IMR-90 (cell line): Measurements from ENCODE around the gene SLC2A1. TPM values are rescaled to one million over a fixed set of nuclear protein-coding genes. Genes with fewer than 3 reads are reported as not detected.

ENCODE experiments used
- ATAC-seq: fragments of 200-7000 bp; cut with Tn5 transposase; 2 replicates; pipeline ENCODE4 v1.9.1; 2020; ENCODE audit warnings: low read depth, mild to moderate bottlenecking, moderate library complexity
- BruUV-seq: library from RNA; stranded (reverse); fragments of 400-500 nt; replicated peaks from 2 replicates; lab custom pipeline; 2021; lab: Mats Ljungman, UMichigan
- CTCF ChIA-PET: fragments of 300-600 bp; formaldehyde crosslinking; extraction: SDS; loops from one replicate; lab custom pipeline; 2021; ENCODE audit warnings: antibody characterized with exemption; lab: Yijun Ruan, JAX
- POLR2A ChIA-PET: fragments of 300-600 bp; sonication (Branson Sonifier 250); formaldehyde crosslinking; loops from one replicate; lab custom pipeline; 2022; ENCODE audit warnings: antibody characterized with exemption; ENCODE audit not compliant: unreplicated experiment; lab: Charles Lee
- DNase-seq: peaks from one replicate; pipeline ENCODE4 v3.0.0; 2013
- H2AFZ ChIP-seq: replicated peaks from 2 replicates; pipeline ENCODE3; 2013; ENCODE audit warnings: low read length, mild to moderate bottlenecking; ENCODE audit not compliant: poor library complexity
- H2AK5ac ChIP-seq: 2 replicates; pipeline ENCODE4 v1.6.1; 2013; ENCODE audit warnings: low read depth, low read length, inconsistent platforms
- H2AK9ac ChIP-seq: replicated peaks from 2 replicates; pipeline ENCODE3; 2013; ENCODE audit warnings: mild to moderate bottlenecking, low read depth, low read length, moderate library complexity; ENCODE audit not compliant: poor library complexity
- H2BK120ac ChIP-seq: 2 replicates; pipeline ENCODE4 v1.6.1; 2013; ENCODE audit warnings: low read depth, low read length, inconsistent platforms
- H2BK15ac ChIP-seq: 3 replicates; pipeline ENCODE4 v1.6.1; 2013; ENCODE audit warnings: low read depth, low read length, inconsistent platforms
- H2BK20ac ChIP-seq: 2 replicates; pipeline ENCODE4 v1.6.1; 2013; ENCODE audit warnings: low read depth, mild to moderate bottlenecking, inconsistent platforms, low read length, moderate library complexity
- H2BK5ac ChIP-seq: 2 replicates; pipeline ENCODE4 v1.6.1; 2013; ENCODE audit warnings: mild to moderate bottlenecking, low read depth, low read length, inconsistent platforms; ENCODE audit not compliant: poor library complexity, severe bottlenecking
- H3K14ac ChIP-seq: replicated peaks from 2 replicates; pipeline ENCODE4 v1.6.1; 2013; ENCODE audit warnings: low read depth, low read length, inconsistent platforms
- H3K18ac ChIP-seq: 2 replicates; pipeline ENCODE4 v1.6.1; 2013; ENCODE audit warnings: low read depth, low read length, control low read depth
- H3K23ac ChIP-seq: 2 replicates; pipeline ENCODE4 v1.6.1; 2013; ENCODE audit warnings: low read depth, low read length, inconsistent platforms
- H3K27ac ChIP-seq: 2 replicates; pipeline ENCODE4 v1.5.1; 2013; ENCODE audit warnings: mild to moderate bottlenecking, control low read depth, low read length; ENCODE audit not compliant: insufficient read depth
- H3K27me3 ChIP-seq: 2 replicates; pipeline ENCODE4 v1.6.1; 2013; ENCODE audit warnings: low read length; ENCODE audit not compliant: control insufficient read depth, insufficient read depth
- H3K36me3 ChIP-seq: 2 replicates; pipeline ENCODE4 v1.6.1; 2013; ENCODE audit warnings: low read length, mixed read lengths; ENCODE audit not compliant: control insufficient read depth, insufficient read depth
- H3K4ac ChIP-seq: 2 replicates; pipeline ENCODE4 v1.6.1; 2013; ENCODE audit warnings: low read depth, low read length, inconsistent platforms
- H3K4me1 ChIP-seq: 2 replicates; pipeline ENCODE4 v1.6.1; 2013; ENCODE audit warnings: low read length, mixed read lengths; ENCODE audit not compliant: control insufficient read depth, insufficient read depth
- H3K4me2 ChIP-seq: 2 replicates; pipeline ENCODE4 v1.6.1; 2013; ENCODE audit warnings: low read depth, mild to moderate bottlenecking, control low read depth, low read length, moderate library complexity
- H3K4me3 ChIP-seq: 2 replicates; pipeline ENCODE4 v1.5.1; 2013; ENCODE audit warnings: low read depth, mild to moderate bottlenecking, control low read depth, low read length, moderate library complexity; ENCODE audit not compliant: insufficient read depth
- H3K56ac ChIP-seq: 2 replicates; pipeline ENCODE4 v1.6.1; 2013; ENCODE audit warnings: low read length, inconsistent platforms; ENCODE audit not compliant: insufficient read depth; ENCODE audit errors: extremely low read depth
- H3K79me1 ChIP-seq, 2 experiments: 2 replicates each; pipeline ENCODE4 v1.6.1; 2013; ENCODE audit warnings: low read length in 2 of 2, inconsistent platforms in 1 of 2, low read depth in 1 of 2
- H3K9ac ChIP-seq: 2 replicates; pipeline ENCODE4 v1.6.1; 2013; ENCODE audit warnings: low read depth, low read length, control low read depth
- H3K9me1 ChIP-seq: 2 replicates; pipeline ENCODE4 v1.6.1; 2013; ENCODE audit warnings: low read length, inconsistent platforms; ENCODE audit not compliant: insufficient read depth
- H3K9me3 ChIP-seq: 2 replicates; pipeline ENCODE4 v1.6.1; 2013; ENCODE audit warnings: low read length; ENCODE audit not compliant: control insufficient read depth, insufficient read depth
- H4K20me1 ChIP-seq: 2 replicates; pipeline ENCODE4 v1.6.1; 2013; ENCODE audit warnings: low read length, inconsistent platforms; ENCODE audit not compliant: insufficient read depth
- H4K5ac ChIP-seq: 2 replicates; pipeline ENCODE4 v1.6.1; 2013; ENCODE audit warnings: mild to moderate bottlenecking, low read depth, low read length, control low read depth
- H4K8ac ChIP-seq, 2 experiments: 2 replicates each; pipeline ENCODE4 v1.6.1; 2013; ENCODE audit warnings: low read depth in 2 of 2, low read length in 2 of 2, control low read depth in 1 of 2, inconsistent platforms in 1 of 2
- H4K91ac ChIP-seq: 2 replicates; pipeline ENCODE4 v1.6.1; 2013; ENCODE audit warnings: low read depth, low read length, inconsistent platforms; ENCODE audit not compliant: insufficient read depth
- CEBPB ChIP-seq: IDR thresholded peaks from 2 replicates; pipeline ENCODE4 v1.6.1; 2012; ENCODE audit warnings: low read depth, low read length, improper control_type of control experiment
- FOS ChIP-seq: fragments of 150-350 bp; IDR thresholded peaks from 2 replicates; pipeline ENCODE4 v1.6.1; 2016; ENCODE audit warnings: low read depth, low read length
- MAZ ChIP-seq: IDR thresholded peaks from 2 replicates; pipeline ENCODE4 v1.6.1; 2012; ENCODE audit warnings: low read depth, mild to moderate bottlenecking, low read length, improper control_type of control experiment, moderate library complexity, borderline replicate concordance
- MXI1 ChIP-seq: IDR thresholded peaks from 2 replicates; pipeline ENCODE4 v1.6.1; 2012; ENCODE audit warnings: low read depth, mild to moderate bottlenecking, low read length, moderate library complexity, borderline replicate concordance
- NFE2L2 ChIP-seq: fragments of 150-350 bp; IDR thresholded peaks from 2 replicates; pipeline ENCODE4 v1.6.1; 2016; ENCODE audit warnings: low read depth, mild to moderate bottlenecking, low read length
- RAD21 ChIP-seq: IDR thresholded peaks from 2 replicates; pipeline ENCODE4 v1.6.1; 2012; ENCODE audit warnings: low read length, improper control_type of control experiment
- RCOR1 ChIP-seq: IDR thresholded peaks from 2 replicates; pipeline ENCODE4 v1.6.1; 2012; ENCODE audit warnings: mild to moderate bottlenecking, low read length, improper control_type of control experiment; ENCODE audit not compliant: insufficient replicate concordance
- SMC3 ChIP-seq: fragments of 150-350 bp; IDR thresholded peaks from 2 replicates; pipeline ENCODE4 v1.6.1; 2016; ENCODE audit warnings: low read depth, mild to moderate bottlenecking, antibody characterized with exemption, low read length, moderate library complexity
- WGBS, 2 experiments: methylation state at CpG; one replicate each; pipeline versions ENCODE4 v1.1.5 to v1.1.7; 2013; ENCODE audit warnings: missing lambda C conversion rate in 2 of 2; ENCODE audit not compliant: insufficient read length in 1 of 2; ENCODE audit errors: extremely low coverage in 2 of 2; 5-methylcytosine and 5-hydroxymethylcytosine counted together
- dilution Hi-C: fragments of 300-500 bp; cut with HindIII; formaldehyde crosslinking; loops from one replicate; pipeline ENCODE4 v1.14.3; 2018; ENCODE audit warnings: low sequenced_read_pairs; ENCODE audit not compliant: unreplicated experiment
- in situ Hi-C: fragments of 300-500 bp; cut with MboI; formaldehyde crosslinking; loops from 3 replicates; pipeline ENCODE4 v1.14.3; 2019; ENCODE audit warnings: low sequenced_read_pairs, inconsistent platforms, mixed read lengths
- intact Hi-C: fragments of 100-400 bp; cut with micrococcal nuclease; formaldehyde crosslinking; loops from 2 replicates; pipeline ENCODE4 v1.10.0; 2022
- polyA plus RNA-seq, 3 experiments: library from polyadenylated mRNA; depleted of rRNA; stranded (reverse); fragments of >200 nt; gene quantifications; 2 replicates each; pipeline ENCODE4 v1.2.3, GENCODE V29; 2012; ENCODE audit warnings: low replicate concordance in 1 of 3
- total RNA-seq: library from RNA; depleted of rRNA; stranded (reverse); fragments of >200 nt; gene quantifications from 2 replicates; pipeline ENCODE4 v1.2.3, GENCODE V29; 2012
- TF ChIP-seq, protein P1 (sequence below): conservative IDR thresholded peaks from 2 replicates; pipeline ENCODE4 v1.5.1; 2012; ENCODE audit warnings: mild to moderate bottlenecking, low read depth, low read length, improper control_type of control experiment
- TF ChIP-seq, protein P2 (sequence below): fragments of 150-350 bp; IDR thresholded peaks from 2 replicates; pipeline ENCODE4 v1.6.1; 2016; ENCODE audit warnings: low read depth, mild to moderate bottlenecking, low read length, moderate library complexity, borderline replicate concordance

The SLC2A1 gene
- total and polyA plus RNA-seq, 2 of the 4 experiments (the other 2 are of a cell fraction): 200 to 395 TPM

DNA sequence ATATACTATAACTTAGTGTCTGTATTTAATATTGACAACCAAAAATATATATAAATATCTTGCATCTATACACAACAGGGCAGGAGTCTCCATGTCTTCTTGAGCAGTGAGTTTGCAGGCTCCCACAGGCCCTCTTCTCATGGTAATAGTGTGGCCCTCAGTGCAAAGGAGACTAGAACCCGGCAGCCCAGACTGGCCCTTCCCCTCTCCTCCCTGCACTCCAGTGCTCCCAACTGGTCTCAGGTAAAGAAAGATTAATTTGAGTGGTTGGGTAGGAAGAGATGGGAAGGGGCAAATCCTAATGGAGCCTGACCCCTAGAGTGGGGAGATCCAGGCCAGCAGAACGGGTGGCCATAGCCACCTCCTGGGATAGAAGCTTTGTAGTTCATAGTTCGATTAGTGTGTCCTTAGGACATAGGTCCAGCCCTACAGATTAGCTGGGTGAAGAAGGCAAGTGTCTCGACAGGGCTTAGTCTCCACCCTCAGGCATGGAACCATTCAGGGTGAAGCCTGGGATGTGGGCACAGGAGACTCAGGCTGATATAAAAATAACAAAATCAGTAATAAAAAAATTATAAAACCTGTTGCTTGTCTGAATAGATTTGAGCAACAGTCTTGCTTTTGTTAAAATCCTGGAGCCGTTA lies 32.3 kb downstream of the SLC2A1 start:
- H2BK5ac ChIP-seq: peak overlapping the region; percentile 31
- H3K9ac ChIP-seq: no peak overlapping the region
- no peak overlapping the region for H4K8ac ChIP-seq
- H3K4ac ChIP-seq: no peak overlapping the region
- peaks cover 3% of the 10 kb centered on the region for H3K4me1 ChIP-seq
- no peak overlapping the region for H2BK120ac ChIP-seq
- no peak overlapping the region for H3K4me3 ChIP-seq
- BruUV-seq: TSS peak; percentile 91
- no peak overlapping the region for H2BK15ac ChIP-seq
- DNase-seq (no peak), ATAC-seq (no peak)
- in situ Hi-C loops: no loop called here
- H4K5ac ChIP-seq: no peak overlapping the region
- H2AK5ac ChIP-seq: no peak overlapping the region
- H3K4me2 ChIP-seq: no peak overlapping the region
- no peak overlapping the region for H2AK9ac ChIP-seq
- dilution Hi-C loops: no loop called here
- no peak overlapping the region for H4K91ac ChIP-seq
- H3K9me3 ChIP-seq: no peaks in the 10 kb centered on the region
- no peak overlapping the region for H3K27ac ChIP-seq
- H3K18ac ChIP-seq: no peak overlapping the region
- H3K9me1 ChIP-seq: peaks cover 5% of the 10 kb centered on the region; the same call in 1 of the 2 replicates
- H2BK20ac ChIP-seq: no peak overlapping the region
- H3K27me3 ChIP-seq: no peaks in the 10 kb centered on the region
- peaks cover 28% of the 10 kb centered on the region for H4K20me1 ChIP-seq
- H3K79me1 ChIP-seq: peaks cover 28 to 52% of the 10 kb centered on the region in 2 experiments; a peak in 3 of 4 replicates
- H3K14ac ChIP-seq: no peak overlapping the region
- WGBS, 2 experiments: 100% methylated on average over 1 of the region's 5 CpGs; no CpG with 5 or more reads in 1 of the 2 experiments
- POLR2A ChIA-PET: no interaction called here
- intact Hi-C loops: no loop called here
- CTCF ChIA-PET: interaction anchor here (1.5 kb wide), 1 partner anchor 147 kb away, joined by 6 read pairs; no protein-coding TSS in a partner anchor
- TF ChIP-seq SMC3 (no peak), NFE2L2 (no peak), MXI1 (no peak), CEBPB (no peak), MAZ (no peak), FOS (no peak), RCOR1 (no peak), RAD21 (no peak)
- TF ChIP-seq, protein P1, sequence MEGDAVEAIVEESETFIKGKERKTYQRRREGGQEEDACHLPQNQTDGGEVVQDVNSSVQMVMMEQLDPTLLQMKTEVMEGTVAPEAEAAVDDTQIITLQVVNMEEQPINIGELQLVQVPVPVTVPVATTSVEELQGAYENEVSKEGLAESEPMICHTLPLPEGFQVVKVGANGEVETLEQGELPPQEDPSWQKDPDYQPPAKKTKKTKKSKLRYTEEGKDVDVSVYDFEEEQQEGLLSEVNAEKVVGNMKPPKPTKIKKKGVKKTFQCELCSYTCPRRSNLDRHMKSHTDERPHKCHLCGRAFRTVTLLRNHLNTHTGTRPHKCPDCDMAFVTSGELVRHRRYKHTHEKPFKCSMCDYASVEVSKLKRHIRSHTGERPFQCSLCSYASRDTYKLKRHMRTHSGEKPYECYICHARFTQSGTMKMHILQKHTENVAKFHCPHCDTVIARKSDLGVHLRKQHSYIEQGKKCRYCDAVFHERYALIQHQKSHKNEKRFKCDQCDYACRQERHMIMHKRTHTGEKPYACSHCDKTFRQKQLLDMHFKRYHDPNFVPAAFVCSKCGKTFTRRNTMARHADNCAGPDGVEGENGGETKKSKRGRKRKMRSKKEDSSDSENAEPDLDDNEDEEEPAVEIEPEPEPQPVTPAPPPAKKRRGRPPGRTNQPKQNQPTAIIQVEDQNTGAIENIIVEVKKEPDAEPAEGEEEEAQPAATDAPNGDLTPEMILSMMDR: no peak
- TF ChIP-seq, protein P2, sequence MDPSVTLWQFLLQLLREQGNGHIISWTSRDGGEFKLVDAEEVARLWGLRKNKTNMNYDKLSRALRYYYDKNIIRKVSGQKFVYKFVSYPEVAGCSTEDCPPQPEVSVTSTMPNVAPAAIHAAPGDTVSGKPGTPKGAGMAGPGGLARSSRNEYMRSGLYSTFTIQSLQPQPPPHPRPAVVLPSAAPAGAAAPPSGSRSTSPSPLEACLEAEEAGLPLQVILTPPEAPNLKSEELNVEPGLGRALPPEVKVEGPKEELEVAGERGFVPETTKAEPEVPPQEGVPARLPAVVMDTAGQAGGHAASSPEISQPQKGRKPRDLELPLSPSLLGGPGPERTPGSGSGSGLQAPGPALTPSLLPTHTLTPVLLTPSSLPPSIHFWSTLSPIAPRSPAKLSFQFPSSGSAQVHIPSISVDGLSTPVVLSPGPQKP: no peak
- no peak overlapping the region for H3K56ac ChIP-seq
- no peak overlapping the region for H2AFZ ChIP-seq
- peaks cover 60% of the 10 kb centered on the region for H3K36me3 ChIP-seq
- no peak overlapping the region for H3K23ac ChIP-seq
